GM23338 (cell line): ENCODE measurements around the gene DGKH. TPM values are rescaled to one million over a fixed set of nuclear protein-coding genes. Genes with fewer than 3 reads are reported as not detected.

Source experiments
- ATAC-seq: fragments of 200-7000 bp; cut with Tn5 transposase; 3 replicates; pipeline ENCODE4 v1.9.1; 2020
- DNase-seq: peaks from one replicate; pipeline ENCODE4 v3.0.0-alpha.2; 2015; ENCODE audit warnings: low spot score
- H2AFZ ChIP-seq: fragments of 200-600 bp; sonication (generic); 2 replicates; pipeline ENCODE4 v1.8.0; 2016; ENCODE audit warnings: antibody characterized with exemption, mild to moderate bottlenecking, moderate library complexity
- H3F3A ChIP-seq: fragments of 200-600 bp; sonication (generic); replicated peaks from 2 replicates; pipeline ENCODE4 v1.8.0; 2017; ENCODE audit warnings: antibody characterized with exemption, mixed run types, low read depth
- H3K27ac ChIP-seq: fragments of 200-600 bp; sonication (generic); 2 replicates; pipeline ENCODE4 v1.6.1; 2016; ENCODE audit warnings: low read depth
- H3K27me3 ChIP-seq: fragments of 200-600 bp; sonication (generic); 2 replicates; pipeline ENCODE4 v1.8.0; 2016; ENCODE audit warnings: mild to moderate bottlenecking, mixed run types, moderate library complexity; ENCODE audit not compliant: insufficient read depth
- H3K36me3 ChIP-seq: fragments of 200-600 bp; sonication (generic); 2 replicates; pipeline ENCODE4 v1.8.0; 2016; ENCODE audit warnings: mild to moderate bottlenecking; ENCODE audit not compliant: insufficient read depth
- H3K4me1 ChIP-seq: fragments of 200-600 bp; sonication (generic); 2 replicates; pipeline ENCODE4 v1.8.0; 2016; ENCODE audit warnings: mild to moderate bottlenecking, moderate library complexity; ENCODE audit not compliant: insufficient read depth
- H3K4me2 ChIP-seq: fragments of 200-600 bp; sonication (generic); 2 replicates; pipeline ENCODE4 v1.7.1; 2017; ENCODE audit warnings: mixed run types
- H3K4me3 ChIP-seq: fragments of 200-600 bp; sonication (generic); 2 replicates; pipeline ENCODE4 v1.6.1; 2016; ENCODE audit warnings: mixed run types
- H3K79me2 ChIP-seq: fragments of 200-600 bp; sonication (generic); replicated peaks from 2 replicates; pipeline ENCODE4 v1.8.0; 2017; ENCODE audit warnings: mild to moderate bottlenecking; ENCODE audit not compliant: insufficient read depth
- H3K9me2 ChIP-seq: fragments of 200-600 bp; sonication (generic); 2 replicates; pipeline ENCODE4 v1.8.0; 2017; ENCODE audit not compliant: insufficient read depth
- H4K20me1 ChIP-seq: fragments of 200-600 bp; sonication (generic); replicated peaks from 2 replicates; pipeline ENCODE4 v1.8.0; 2017; ENCODE audit warnings: mild to moderate bottlenecking; ENCODE audit not compliant: insufficient read depth
- H3K27ac Mint-ChIP-seq: 2 replicates; pipeline ENCODE4 v1.8.0; 2020; ENCODE audit warnings: inconsistent platforms, mild to moderate bottlenecking, moderate library complexity, mixed read lengths
- H3K27me3 Mint-ChIP-seq: 3 replicates; pipeline ENCODE4 v1.8.0; 2022; ENCODE audit warnings: low read depth, mild to moderate bottlenecking, moderate library complexity, mixed read lengths, inconsistent platforms; ENCODE audit not compliant: insufficient read depth, poor library complexity
- H3K36me3 Mint-ChIP-seq: 3 replicates; pipeline ENCODE4 v1.8.0; 2021; ENCODE audit warnings: low read depth, mild to moderate bottlenecking, inconsistent platforms, moderate library complexity, mixed read lengths
- H3K4me1 Mint-ChIP-seq: 3 replicates; pipeline ENCODE4 v1.8.0; 2020; ENCODE audit warnings: mild to moderate bottlenecking, inconsistent platforms, mixed read lengths
- H3K4me3 Mint-ChIP-seq: 3 replicates; pipeline ENCODE4 v1.8.0; 2021; ENCODE audit warnings: moderate library complexity, mild to moderate bottlenecking, inconsistent platforms, mixed read lengths
- H3K9me3 Mint-ChIP-seq: 3 replicates; pipeline ENCODE4 v1.8.0; 2020; ENCODE audit warnings: moderate library complexity, mild to moderate bottlenecking, inconsistent platforms, mixed read lengths
- CREB1 ChIP-seq: fragments of 250-450 bp; sonication (Bioruptor Pico); IDR thresholded peaks from 2 replicates; pipeline ENCODE4 v1.5.0; 2020; ENCODE audit warnings: low read depth, mild to moderate bottlenecking, moderate library complexity
- CTCF ChIP-seq, 2 experiments: fragments of 200-600 bp in 1 of 2; sonication (generic) in 1 of 2; conservative IDR thresholded peaks; 2 replicates each; pipeline versions ENCODE4 v1.5.1 to v1.6.1; 2016 to 2017; ENCODE audit warnings: antibody characterized with exemption in 2 of 2, low read depth in 2 of 2, mild to moderate bottlenecking in 2 of 2, moderate library complexity in 1 of 2
- ETS1 ChIP-seq: IDR thresholded peaks from 2 replicates; pipeline ENCODE4 v1.6.1; 2016; ENCODE audit warnings: antibody characterized with exemption
- EZH2phosphoT487 ChIP-seq: fragments of 200-600 bp; sonication (generic); IDR thresholded peaks from one replicate; pipeline ENCODE4 v1.8.1; 2018; ENCODE audit warnings: antibody characterized with exemption; ENCODE audit not compliant: unreplicated experiment
- JUNB ChIP-seq: IDR thresholded peaks from one replicate; pipeline ENCODE4 v1.6.1; 2016; ENCODE audit warnings: antibody characterized with exemption; ENCODE audit not compliant: unreplicated experiment
- POLR2AphosphoS5 ChIP-seq: IDR thresholded peaks from 2 replicates; pipeline ENCODE4 v1.6.1; 2016; ENCODE audit warnings: antibody characterized with exemption, low read depth
- REST ChIP-seq: IDR thresholded peaks from one replicate; pipeline ENCODE4 v1.6.1; 2018; ENCODE audit warnings: antibody characterized with exemption; ENCODE audit not compliant: unreplicated experiment
- STAT1 ChIP-seq: IDR thresholded peaks from one replicate; pipeline ENCODE4 v1.6.1; 2016; ENCODE audit warnings: antibody characterized with exemption; ENCODE audit not compliant: unreplicated experiment
- ZNF114 ChIP-seq: fragments of 250-450 bp; sonication (Bioruptor Pico); IDR thresholded peaks from 2 replicates; pipeline ENCODE4 v1.5.0; 2020; ENCODE audit warnings: mild to moderate bottlenecking, moderate library complexity
- ZNF462 ChIP-seq: fragments of 250-450 bp; sonication (Bioruptor Pico); IDR thresholded peaks from 2 replicates; pipeline ENCODE4 v1.5.0; 2020; ENCODE audit warnings: mild to moderate bottlenecking, moderate library complexity
- polyA plus RNA-seq: library from polyadenylated mRNA; unstranded; fragments of >200 nt; fragmentation: Nextera tagmentation; extraction: Ambion mirVana; gene quantifications from 2 replicates; pipeline ENCODE4 v1.2.1, GENCODE V29; 2016
- total RNA-seq: library from RNA; depleted of rRNA; stranded (reverse); fragments of >200 nt; shearing (Covaris generic); gene quantifications from 2 replicates; pipeline ENCODE4 v1.2.3, GENCODE V29; 2014

Gene DGKH
- total and polyA plus RNA-seq, 2 experiments from 2014 or later: 2.1 to 7.5 TPM

- TF ChIP-seq ZNF462 (CRISPR knock-in tag): no peak
- no peak for TF ChIP-seq REST
- no peak for TF ChIP-seq EZH2phosphoT487
- no peak for TF ChIP-seq STAT1
- TF ChIP-seq JUNB: no peak
- no peak for TF ChIP-seq POLR2AphosphoS5
These were observed 185.3 kb downstream of the DGKH start (continued) for GRCh38 chr13:42233726-42234125.

GRCh38 chr13:42239161-42239560 lies 190.7 kb downstream of the DGKH start:
- Histone ChIP-seq H3K4me2 (no peak overlapping the region), H3K9me2 (no peaks in the 10 kb centered on the region), H3K4me1 (no peaks in the 10 kb centered on the region), H4K20me1 (no peaks in the 10 kb centered on the region), H3K79me2 (no peaks in the 10 kb centered on the region), H3K4me3 (no peak overlapping the region), H2AFZ (no peak overlapping the region), H3K27ac (no peak overlapping the region), H3K36me3 (no peaks in the 10 kb centered on the region), H3K27me3 (no peaks in the 10 kb centered on the region), H3F3A (no peaks in the 10 kb centered on the region)
- ATAC-seq: no peak
- no peak for DNase-seq
- no peak overlapping the region for H3K4me3 Mint-ChIP-seq
- H3K36me3 Mint-ChIP-seq: no peaks in the 10 kb centered on the region
- H3K9me3 Mint-ChIP-seq: no peaks in the 10 kb centered on the region
- no peaks in the 10 kb centered on the region for H3K27me3 Mint-ChIP-seq
- H3K4me1 Mint-ChIP-seq: no peaks in the 10 kb centered on the region; the same call in 2 of the 3 replicates
- H3K27ac Mint-ChIP-seq: no peak overlapping the region
- TF ChIP-seq ZNF114 (no peak), EZH2phosphoT487 (no peak), CREB1 (CRISPR knock-in tag) (no peak), CTCF (conservative IDR thresholded peaks at IDR 0.05; ENCODE audit: low read depth in 2 of 2) (no peak), ETS1 (no peak)
